NCI-H128 (cell line): ENCODE data around the gene LRP1.

ENCODE experiments used
- DNase-seq: peaks from one replicate; lab custom pipeline; 2025; ENCODE audit not compliant: unreplicated experiment; lab: John Stamatoyannopoulos, UW

Gene LRP1

GRCh38 chr12:57209916-57210315, 81.6 kb downstream of the LRP1 start:
- no peak for DNase-seq

DNA sequence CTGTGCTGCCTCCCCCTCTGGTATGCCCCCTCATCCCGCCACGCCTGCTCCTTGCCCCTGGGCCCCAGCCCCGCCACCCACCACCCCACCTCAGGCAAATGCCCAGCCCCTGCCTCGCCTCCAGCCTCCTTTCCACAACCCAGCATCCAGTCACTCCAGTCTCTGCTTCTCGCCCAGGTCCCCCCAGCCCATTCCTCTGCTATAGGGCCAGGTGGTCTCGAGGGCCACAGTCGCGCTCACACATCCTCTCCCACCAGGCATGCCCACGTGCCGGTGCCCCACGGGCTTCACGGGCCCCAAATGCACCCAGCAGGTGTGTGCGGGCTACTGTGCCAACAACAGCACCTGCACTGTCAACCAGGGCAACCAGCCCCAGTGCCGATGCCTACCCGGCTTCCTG, 82.2 kb downstream of the LRP1 start:
- no peak for DNase-seq

GRCh38 chr12:57210926-57211692, 82.8 kb downstream of the LRP1 start:
- DNase-seq: no peak

- no peak for DNase-seq
Measured at GRCh38 chr12:57211791-57212700, 83.8 kb downstream of the LRP1 start.

DNA sequence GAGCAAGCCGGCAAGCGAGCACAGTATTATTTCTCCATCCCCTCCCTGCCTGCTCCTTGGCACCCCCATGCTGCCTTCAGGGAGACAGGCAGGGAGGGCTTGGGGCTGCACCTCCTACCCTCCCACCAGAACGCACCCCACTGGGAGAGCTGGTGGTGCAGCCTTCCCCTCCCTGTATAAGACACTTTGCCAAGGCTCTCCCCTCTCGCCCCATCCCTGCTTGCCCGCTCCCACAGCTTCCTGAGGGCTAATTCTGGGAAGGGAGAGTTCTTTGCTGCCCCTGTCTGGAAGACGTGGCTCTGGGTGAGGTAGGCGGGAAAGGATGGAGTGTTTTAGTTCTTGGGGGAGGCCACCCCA, 84.4 kb downstream of the LRP1 start:
- no peak for DNase-seq

DNA sequence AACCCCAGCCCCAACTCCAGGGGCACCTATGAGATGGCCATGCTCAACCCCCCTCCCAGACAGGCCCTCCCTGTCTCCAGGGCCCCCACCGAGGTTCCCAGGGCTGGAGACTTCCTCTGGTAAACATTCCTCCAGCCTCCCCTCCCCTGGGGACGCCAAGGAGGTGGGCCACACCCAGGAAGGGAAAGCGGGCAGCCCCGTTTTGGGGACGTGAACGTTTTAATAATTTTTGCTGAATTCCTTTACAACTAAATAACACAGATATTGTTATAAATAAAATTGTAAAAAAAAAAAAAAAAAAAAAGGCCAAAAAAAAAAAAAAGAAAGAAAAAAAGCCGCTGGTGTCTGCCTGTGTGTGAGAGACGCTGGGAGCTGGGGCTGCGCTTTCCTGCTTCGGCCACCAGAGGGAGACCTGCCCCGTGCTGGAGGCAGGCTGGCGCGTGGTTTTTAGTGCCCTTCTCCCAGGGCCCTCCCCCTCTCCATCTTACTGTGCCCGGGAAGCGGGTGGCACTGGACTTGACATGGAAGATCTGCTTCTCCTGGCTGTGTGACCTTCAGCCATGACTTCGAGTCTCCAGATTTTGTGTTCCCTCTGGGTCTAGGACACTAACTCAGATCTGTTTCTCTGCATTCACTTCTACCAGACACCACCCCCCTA, 84.9 kb downstream of the LRP1 start:
- peak; percentile 68 for DNase-seq

GRCh38 chr12:57213763-57214397, 85.6 kb downstream of the LRP1 start:
- no peak for DNase-seq

GRCh38 chr12:57214398-57214781, 86.1 kb downstream of the LRP1 start:
- peak; percentile 71 for DNase-seq

GRCh38 chr12:57215065-57215464, 86.8 kb downstream of the LRP1 start:
- DNase-seq: no peak

DNA sequence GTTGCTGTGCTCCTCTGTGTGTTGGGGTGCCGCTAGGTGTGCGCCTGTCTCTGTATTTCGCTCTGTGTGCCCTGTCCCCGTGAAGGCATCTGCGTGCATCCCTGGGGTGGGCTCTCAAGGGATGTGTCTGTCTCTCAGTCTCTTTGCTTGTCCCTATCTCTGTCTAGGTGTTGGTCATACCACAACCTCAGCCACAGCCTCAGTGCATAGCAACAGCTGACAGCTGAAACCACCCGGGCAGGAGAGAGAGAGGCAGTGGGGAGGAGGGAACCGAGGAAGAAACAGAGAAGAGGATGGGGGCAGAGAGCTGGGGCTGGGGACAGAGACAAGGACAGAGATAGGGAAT, 87.4 kb downstream of the LRP1 start:
- no peak for DNase-seq

- peak; percentile 57 for DNase-seq
Measured at GRCh38 chr12:57216014-57216911, 88.0 kb downstream of the LRP1 start, which contains the start of gene NXPH4. Gene NXPH4, plus strand, starts transcription at chr12:57216794. Its CDS starts 176 bp downstream, at chr12:57216970.

- DNase-seq: no peak
Measured at GRCh38 chr12:57216921-57217879, 88.9 kb downstream of the LRP1 start.

GRCh38 chr12:57218030-57218853, 90.0 kb downstream of the LRP1 start:
- DNase-seq: no peak

- DNase-seq: no peak
Measured at GRCh38 chr12:57219205-57219992, 91.1 kb downstream of the LRP1 start.

GRCh38 chr12:57219993-57220754, 91.9 kb downstream of the LRP1 start:
- DNase-seq: no peak

- no peak for DNase-seq
Measured at GRCh38 chr12:57220770-57221168, 92.5 kb downstream of the LRP1 start.
